Ramos (cell line): ENCODE measurements around the gene TCHP.
"Not testable (repeated sequence)": the region's sequence is repeated elsewhere in the genome, so short reads cannot be mapped to it uniquely, and the experiment has no call there.

ENCODE experiments used
- in situ Hi-C: fragments of 300-500 bp; cut with MboI; formaldehyde crosslinking; loops from one replicate; pipeline ENCODE4 v1.14.3; 2022; ENCODE audit warnings: low sequenced_read_pairs; ENCODE audit not compliant: unreplicated experiment

TCHP gene

GRCh38 chr12:109878749-109879148 is 21.3 kb upstream of the TCHP start:
- in situ Hi-C loops: no loop called here

GRCh38 chr12:109879351-109880042 is 20.6 kb upstream of the TCHP start:
- in situ Hi-C loops: no loop called here

- in situ Hi-C loops: no loop called here
Measured at GRCh38 chr12:109880043-109880931, 19.8 kb upstream of the TCHP start, which contains the start of gene GLTP. GLTP (minus strand) TSS chr12:109880541; CDS start chr12:109880374, 167 bp downstream.

- in situ Hi-C loops: no loop called here
Measured at GRCh38 chr12:109880938-109881337, 19.1 kb upstream of the TCHP start.

GRCh38 chr12:109881752-109882151 is 18.3 kb upstream of the TCHP start:
- in situ Hi-C loops: no loop called here

- in situ Hi-C loops: no loop called here
Measured at GRCh38 chr12:109883461-109883860, 16.6 kb upstream of the TCHP start.

GRCh38 chr12:109885616-109886015 is 14.5 kb upstream of the TCHP start:
- in situ Hi-C loops: no loop called here

GRCh38 chr12:109888179-109889020 is 11.7 kb upstream of the TCHP start:
- in situ Hi-C loops: no loop called here

GRCh38 chr12:109890620-109891170 is 9.4 kb upstream of the TCHP start:
- in situ Hi-C loops: no loop called here

GRCh38 chr12:109891731-109892130 is 8.3 kb upstream of the TCHP start:
- in situ Hi-C loops: not testable (repeated sequence)

GRCh38 chr12:109892165-109892715 is 7.8 kb upstream of the TCHP start:
- in situ Hi-C loops: no loop called here

- in situ Hi-C loops: no loop called here
Measured at GRCh38 chr12:109892748-109893147, 7.3 kb upstream of the TCHP start.

- in situ Hi-C loops: no loop called here
Measured at GRCh38 chr12:109893261-109893995, 6.6 kb upstream of the TCHP start.

- in situ Hi-C loops: no loop called here
Measured at GRCh38 chr12:109894939-109895338, 5.1 kb upstream of the TCHP start.

- in situ Hi-C loops: no loop called here
Measured at GRCh38 chr12:109896188-109896587, 3.9 kb upstream of the TCHP start.

GRCh38 chr12:109897029-109897428 is 3.0 kb upstream of the TCHP start:
- in situ Hi-C loops: no loop called here

GRCh38 chr12:109899345-109899744 is 729 bp upstream of the TCHP start:
- in situ Hi-C loops: not testable (repeated sequence)

- in situ Hi-C loops: no loop called here
Measured at GRCh38 chr12:109900752-109901580, 892 bp downstream of the TCHP start.
